ENCODE data around the gene KCNAB2. TPM values are rescaled to one million over a fixed set of nuclear protein-coding genes. Genes with fewer than 3 reads are reported as not detected.

The KCNAB2 gene
- total RNA-seq, 2 experiments from 2014 or later = 290 to 299 TPM

DNA sequence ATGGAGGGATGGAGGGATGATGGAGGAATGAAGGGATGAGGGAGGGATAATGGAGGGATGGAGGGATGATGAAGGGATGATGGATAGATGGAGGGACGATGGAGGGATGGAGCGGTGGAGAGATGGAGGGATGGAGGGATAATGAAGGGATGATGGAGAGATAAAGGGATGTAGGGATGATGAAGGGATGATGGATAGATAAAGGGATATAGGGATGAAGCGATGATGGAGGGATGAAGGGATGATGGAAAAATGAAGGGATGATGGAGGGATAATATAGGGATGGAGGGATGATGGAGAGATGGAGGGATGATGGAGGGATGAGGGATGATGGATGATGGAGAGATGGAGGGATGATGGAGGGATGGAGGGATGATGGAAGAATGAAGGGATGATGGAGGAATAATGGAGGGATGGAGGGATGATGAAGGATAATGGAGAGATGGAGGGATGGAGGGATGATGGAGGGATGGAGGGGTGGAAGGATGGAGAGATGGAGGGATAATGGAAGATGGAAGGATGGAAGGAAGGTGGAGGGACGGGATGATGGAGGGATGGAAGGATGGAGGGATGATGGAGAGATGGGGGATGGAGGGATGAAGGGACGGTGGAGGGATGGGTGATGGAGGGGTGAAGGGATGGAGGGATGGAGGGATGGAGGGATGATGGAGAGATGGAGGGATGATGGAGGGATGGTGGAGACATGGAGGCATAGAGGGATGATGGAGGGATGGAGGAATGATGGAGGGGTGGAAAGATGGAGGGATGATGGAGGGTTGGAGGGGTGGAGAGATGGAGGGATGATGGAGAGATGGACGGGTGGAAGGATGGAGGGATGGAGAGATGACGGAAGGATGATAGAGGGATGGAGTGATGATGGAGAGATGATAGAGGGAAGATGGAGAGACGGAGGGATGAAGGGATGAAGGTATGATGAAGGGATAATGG lies 62.0 kb downstream of the KCNAB2 start:
- TF ChIP-seq, protein P1, sequence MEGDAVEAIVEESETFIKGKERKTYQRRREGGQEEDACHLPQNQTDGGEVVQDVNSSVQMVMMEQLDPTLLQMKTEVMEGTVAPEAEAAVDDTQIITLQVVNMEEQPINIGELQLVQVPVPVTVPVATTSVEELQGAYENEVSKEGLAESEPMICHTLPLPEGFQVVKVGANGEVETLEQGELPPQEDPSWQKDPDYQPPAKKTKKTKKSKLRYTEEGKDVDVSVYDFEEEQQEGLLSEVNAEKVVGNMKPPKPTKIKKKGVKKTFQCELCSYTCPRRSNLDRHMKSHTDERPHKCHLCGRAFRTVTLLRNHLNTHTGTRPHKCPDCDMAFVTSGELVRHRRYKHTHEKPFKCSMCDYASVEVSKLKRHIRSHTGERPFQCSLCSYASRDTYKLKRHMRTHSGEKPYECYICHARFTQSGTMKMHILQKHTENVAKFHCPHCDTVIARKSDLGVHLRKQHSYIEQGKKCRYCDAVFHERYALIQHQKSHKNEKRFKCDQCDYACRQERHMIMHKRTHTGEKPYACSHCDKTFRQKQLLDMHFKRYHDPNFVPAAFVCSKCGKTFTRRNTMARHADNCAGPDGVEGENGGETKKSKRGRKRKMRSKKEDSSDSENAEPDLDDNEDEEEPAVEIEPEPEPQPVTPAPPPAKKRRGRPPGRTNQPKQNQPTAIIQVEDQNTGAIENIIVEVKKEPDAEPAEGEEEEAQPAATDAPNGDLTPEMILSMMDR (IDR thresholded peaks at IDR 0.05) = peak; percentile 38
- intact Hi-C loops (cut with micrococcal nuclease) = no loop called here
- ChIA-PET CTCF (no interaction called here), POLR2A (no interaction called here)
- Mint-ChIP-seq H3K36me3 (ENCODE audit: low read depth) (no peaks in the 10 kb centered on the region), H3K4me3 (no peak overlapping the region), H3K9me3 (no peaks in the 10 kb centered on the region), H3K27ac (no peak overlapping the region), H3K4me1 (ENCODE audit: low read depth) (no peaks in the 10 kb centered on the region), H3K27me3 (peaks cover 16% of the 10 kb centered on the region)
- no peak for ATAC-seq
- no peak for DNase-seq

DNA sequence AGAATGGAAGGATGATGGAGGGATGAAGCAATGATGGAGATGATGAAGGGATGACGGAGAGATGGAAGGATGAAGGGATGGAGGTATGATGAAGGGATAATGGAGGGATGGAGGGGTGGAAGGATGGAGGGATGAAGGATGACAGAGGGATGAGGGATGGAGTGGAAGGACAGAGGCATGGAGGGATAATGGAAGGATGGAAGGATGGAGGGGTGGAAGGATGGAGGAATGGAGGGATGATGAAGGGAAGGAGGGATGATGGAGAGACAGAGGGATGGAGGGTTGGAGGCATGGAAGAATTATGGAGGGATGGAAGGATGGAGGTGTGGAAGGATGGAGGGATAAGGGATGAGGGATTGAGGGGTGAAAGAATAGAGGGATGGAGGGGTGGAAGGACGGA lies 62.8 kb downstream of the KCNAB2 start:
- Mint-ChIP-seq H3K4me1 (ENCODE audit: low read depth) (no peaks in the 10 kb centered on the region), H3K9me3 (no peaks in the 10 kb centered on the region)

DNA sequence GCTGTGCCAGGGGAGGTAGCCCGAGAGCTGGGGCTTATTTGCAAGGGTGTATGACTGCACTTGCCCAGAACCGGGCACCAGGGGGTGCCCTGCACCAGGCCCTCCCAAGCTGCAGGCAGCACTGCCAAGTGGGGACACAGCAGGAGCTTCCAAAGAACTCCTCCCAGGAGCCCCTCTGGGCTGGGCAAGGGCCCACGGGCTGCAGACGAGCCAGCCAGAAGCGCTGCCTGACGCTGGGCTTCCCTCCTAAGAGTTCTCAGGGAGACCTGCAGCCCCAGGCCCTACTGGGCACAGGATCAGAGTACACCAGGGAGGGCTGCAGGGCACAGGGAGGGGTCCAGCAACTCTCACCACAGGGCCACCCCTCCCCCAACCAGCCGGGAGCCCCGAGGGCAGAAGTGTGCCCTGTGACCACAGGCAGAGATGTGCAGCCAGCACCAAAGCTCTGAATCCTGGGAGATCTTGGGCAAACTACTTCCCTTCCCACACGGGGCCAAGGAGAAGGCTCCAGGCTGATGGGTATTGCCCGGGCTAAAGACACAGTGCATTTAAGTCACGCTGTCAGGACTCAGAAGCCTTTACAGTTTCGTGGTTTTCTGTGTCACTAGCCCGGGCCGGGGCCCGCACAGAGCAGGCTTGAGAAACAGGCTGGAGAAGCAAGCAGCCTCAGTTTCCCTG lies 63.4 kb downstream of the KCNAB2 start:
- H3K4me1 Mint-ChIP-seq (ENCODE audit: low read depth) = no peaks in the 10 kb centered on the region
- no peak overlapping the region for H3K4me3 Mint-ChIP-seq
- ChIA-PET POLR2A (no interaction called here), CTCF (interaction anchor here (1.0 to 1.1 kb wide), 5 partner anchors 10 to 227 kb away, joined by 3 to 5 read pairs (median 3); partner anchors contain the start of gene HES3)
- TF ChIP-seq, protein P1 (IDR thresholded peaks at IDR 0.05) = peak; percentile 44
- DNase-seq (peak; percentile 69), ATAC-seq (peak; percentile 93)
- no peaks in the 10 kb centered on the region for H3K9me3 Mint-ChIP-seq
- no peak overlapping the region for H3K27ac Mint-ChIP-seq
- H3K27me3 Mint-ChIP-seq = peaks cover 14% of the 10 kb centered on the region
- no peaks in the 10 kb centered on the region for H3K36me3 Mint-ChIP-seq (ENCODE audit: low read depth)
- intact Hi-C loops (cut with micrococcal nuclease) = no loop called here

More for the DNA sequence above, 62.8 kb downstream of the KCNAB2 start:
- no peak for ATAC-seq
- CTCF ChIA-PET = interaction anchor here (1.0 to 1.1 kb wide), 5 partner anchors 10 to 227 kb away, joined by 3 to 5 read pairs (median 3); partner anchors contain the start of gene HES3
- no peak for DNase-seq
- POLR2A ChIA-PET = no interaction called here
- Mint-ChIP-seq H3K4me3 (no peak overlapping the region), H3K27ac (no peak overlapping the region), H3K36me3 (ENCODE audit: low read depth) (no peaks in the 10 kb centered on the region), H3K27me3 (peaks cover 14% of the 10 kb centered on the region)
- intact Hi-C loops (cut with micrococcal nuclease) = no loop called here
- TF ChIP-seq, protein P1 (IDR thresholded peaks at IDR 0.05) = no peak

DNA sequence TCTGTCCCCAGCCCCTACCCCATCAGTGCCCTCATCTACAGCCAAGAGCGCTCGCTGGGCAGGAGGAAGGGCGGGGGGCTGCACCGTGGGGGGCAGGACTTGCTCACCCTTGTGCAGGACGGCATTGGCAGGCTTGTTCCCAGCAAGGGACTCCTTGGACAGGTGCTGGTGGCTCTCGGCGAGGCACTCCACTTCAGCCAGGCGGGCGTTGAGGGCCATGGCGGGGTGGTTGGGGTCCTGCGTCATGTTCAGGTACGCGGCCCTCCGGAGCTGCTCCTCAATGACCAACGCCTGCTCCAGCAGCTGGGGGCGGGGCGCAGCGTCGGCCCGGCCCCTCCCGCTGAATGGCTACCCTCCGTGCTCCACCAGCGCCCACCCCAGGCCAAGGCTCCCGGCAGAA lies 64.0 kb downstream of the KCNAB2 start:
- ChIA-PET CTCF (interaction anchor here (1.5 kb wide), 1 partner anchor 123 kb away, joined by 3 read pairs; no protein-coding TSS in a partner anchor), POLR2A (no interaction called here)
- intact Hi-C loops (cut with micrococcal nuclease) = no loop called here
- Mint-ChIP-seq H3K27me3 (peaks cover 14% of the 10 kb centered on the region), H3K4me3 (no peak overlapping the region), H3K9me3 (no peaks in the 10 kb centered on the region), H3K36me3 (ENCODE audit: low read depth) (no peaks in the 10 kb centered on the region), H3K27ac (no peak overlapping the region), H3K4me1 (ENCODE audit: low read depth) (no peaks in the 10 kb centered on the region)
- DNase-seq (no peak), ATAC-seq (no peak)
- TF ChIP-seq, protein P1 (IDR thresholded peaks at IDR 0.05) = no peak

Data from activated CD8-positive, alpha-beta T cell treated with anti-CD3 and anti-CD28 coated beads for 36 hours (primary cell).